ENCODE data around the gene ARHGAP45.

DNA sequence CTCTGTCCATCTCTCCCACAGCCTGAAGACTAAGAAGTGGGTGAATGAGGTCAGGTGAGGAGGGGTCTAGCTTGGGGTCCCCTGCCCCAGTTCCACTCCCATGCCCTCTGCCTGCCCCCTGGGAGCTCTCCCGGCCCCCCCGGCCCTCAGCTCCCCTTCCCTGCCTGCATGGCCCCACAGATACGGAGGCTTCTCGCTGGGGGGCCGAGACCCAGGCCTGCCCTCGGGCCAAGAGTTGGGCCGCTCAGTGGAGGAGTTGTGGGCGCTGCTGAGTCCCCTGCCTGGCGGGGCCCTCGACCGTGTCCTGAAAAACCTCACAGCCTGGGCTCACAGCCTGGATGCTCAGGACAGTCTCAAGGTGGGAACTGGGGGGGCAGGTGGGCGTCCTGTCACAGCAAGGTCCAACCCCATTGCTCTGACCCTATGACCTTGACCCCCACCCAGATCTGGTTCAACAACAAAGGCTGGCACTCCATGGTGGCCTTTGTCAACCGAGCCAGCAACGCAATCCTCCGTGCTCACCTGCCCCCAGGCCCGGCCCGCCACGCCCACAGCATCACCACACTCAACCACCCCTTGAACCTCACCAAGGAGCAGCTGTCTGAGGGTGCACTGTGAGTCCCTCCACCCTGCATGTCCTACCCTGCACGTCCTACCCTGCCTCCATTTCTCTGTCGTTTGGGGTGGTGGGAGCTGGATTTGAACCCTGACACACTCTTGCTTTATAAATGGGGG is 10.9 kb upstream of the ARHGAP45 start:
- TF ChIP-seq, protein P1, sequence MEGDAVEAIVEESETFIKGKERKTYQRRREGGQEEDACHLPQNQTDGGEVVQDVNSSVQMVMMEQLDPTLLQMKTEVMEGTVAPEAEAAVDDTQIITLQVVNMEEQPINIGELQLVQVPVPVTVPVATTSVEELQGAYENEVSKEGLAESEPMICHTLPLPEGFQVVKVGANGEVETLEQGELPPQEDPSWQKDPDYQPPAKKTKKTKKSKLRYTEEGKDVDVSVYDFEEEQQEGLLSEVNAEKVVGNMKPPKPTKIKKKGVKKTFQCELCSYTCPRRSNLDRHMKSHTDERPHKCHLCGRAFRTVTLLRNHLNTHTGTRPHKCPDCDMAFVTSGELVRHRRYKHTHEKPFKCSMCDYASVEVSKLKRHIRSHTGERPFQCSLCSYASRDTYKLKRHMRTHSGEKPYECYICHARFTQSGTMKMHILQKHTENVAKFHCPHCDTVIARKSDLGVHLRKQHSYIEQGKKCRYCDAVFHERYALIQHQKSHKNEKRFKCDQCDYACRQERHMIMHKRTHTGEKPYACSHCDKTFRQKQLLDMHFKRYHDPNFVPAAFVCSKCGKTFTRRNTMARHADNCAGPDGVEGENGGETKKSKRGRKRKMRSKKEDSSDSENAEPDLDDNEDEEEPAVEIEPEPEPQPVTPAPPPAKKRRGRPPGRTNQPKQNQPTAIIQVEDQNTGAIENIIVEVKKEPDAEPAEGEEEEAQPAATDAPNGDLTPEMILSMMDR (IDR thresholded peaks at IDR 0.05; ENCODE audit: insufficient read depth, low read depth, low read length), result no peak
- no peak for TF ChIP-seq EZH2 (IDR thresholded peaks at IDR 0.05; ENCODE audit: insufficient read depth, low read length)

All from astrocyte (in vitro differentiated cells and primary cell).